Liver (tissue), 9 donors: ENCODE results near the gene CA9. TPM values are rescaled to one million over a fixed set of nuclear protein-coding genes. Genes with fewer than 3 reads are reported as not detected.

ENCODE experiments used
- DNase-seq: peaks from one replicate; pipeline ENCODE4 v3.0.0-alpha.2; 2017; ENCODE audit warnings: low spot score
- H3K27ac ChIP-seq, 2 donors: one replicate each; pipeline ENCODE4 v1.7.0; 2013; ENCODE audit warnings: inconsistent platforms in 2 of 2, low read length in 2 of 2, control low read depth in 1 of 2, low read depth in 1 of 2, mild to moderate bottlenecking in 1 of 2
- H3K27me3 ChIP-seq, 4 donors: one replicate each; pipeline versions ENCODE4 v1.6.1 to v1.7.0; 2013; ENCODE audit warnings: low read length in 3 of 4, inconsistent platforms in 1 of 4, mild to moderate bottlenecking in 1 of 4, moderate library complexity in 1 of 4; ENCODE audit not compliant: control insufficient read depth in 4 of 4, insufficient read depth in 4 of 4
- H3K36me3 ChIP-seq, 4 donors: one replicate each; pipeline versions ENCODE4 v1.6.1 to v1.7.0; 2013; ENCODE audit warnings: low read length in 3 of 4, mild to moderate bottlenecking in 3 of 4, low read depth in 1 of 4, moderate library complexity in 1 of 4; ENCODE audit not compliant: control insufficient read depth in 4 of 4, insufficient read depth in 3 of 4
- H3K4me1 ChIP-seq, 4 donors: one replicate each; pipeline versions ENCODE4 v1.6.1 to v1.7.0; 2013; ENCODE audit warnings: low read length in 3 of 4, mild to moderate bottlenecking in 3 of 4, moderate library complexity in 1 of 4; ENCODE audit not compliant: control insufficient read depth in 4 of 4, insufficient read depth in 4 of 4
- H3K4me3 ChIP-seq, 3 donors: one replicate each; pipeline versions ENCODE4 v1.6.1 to v1.7.0; 2013; ENCODE audit warnings: low read length in 3 of 3, control low read depth in 1 of 3, low read depth in 1 of 3, mild to moderate bottlenecking in 1 of 3
- H3K9ac ChIP-seq, 2 donors: one replicate each; pipeline ENCODE4 v1.7.0; 2013; ENCODE audit warnings: low read length in 2 of 2, mild to moderate bottlenecking in 2 of 2, moderate library complexity in 2 of 2, control low read depth in 1 of 2, low read depth in 1 of 2
- H3K9me3 ChIP-seq, 4 donors: one replicate each; pipeline versions ENCODE4 v1.6.1 to v1.7.0; 2013; ENCODE audit warnings: low read length in 3 of 4; ENCODE audit not compliant: control insufficient read depth in 4 of 4
- ATF3 ChIP-seq: IDR thresholded peaks from 2 replicates; pipeline ENCODE4 v1.6.1; 2016; ENCODE audit warnings: antibody characterized with exemption
- CTCF ChIP-seq: fragments of 150-350 bp; IDR thresholded peaks from 2 replicates; pipeline ENCODE4 v1.5.1; 2017; ENCODE audit warnings: improper control_type of control experiment, low read depth, low read length; ENCODE audit not compliant: missing input control
- EGR1 ChIP-seq, 2 donors: IDR thresholded peaks; 2 replicates each; pipeline ENCODE4 v1.6.1; 2016 to 2018; ENCODE audit warnings: antibody characterized with exemption in 2 of 2, low read depth in 2 of 2
- FOXA1 ChIP-seq: IDR thresholded peaks from 2 replicates; pipeline ENCODE4 v1.6.1; 2016; ENCODE audit warnings: antibody characterized with exemption
- FOXA2 ChIP-seq: IDR thresholded peaks from 2 replicates; pipeline ENCODE4 v1.6.1; 2016; ENCODE audit warnings: antibody characterized with exemption
- GABPA ChIP-seq, 2 donors: IDR thresholded peaks in 1 of 2; conservative IDR thresholded peaks in 1 of 2; 2 replicates each; pipeline ENCODE4 v1.6.1; 2016; ENCODE audit warnings: antibody characterized with exemption in 2 of 2, mild to moderate bottlenecking in 1 of 2, moderate library complexity in 1 of 2
- HNF4A ChIP-seq, 2 donors: conservative IDR thresholded peaks; 2 replicates each; pipeline ENCODE4 v1.6.1; 2016; ENCODE audit warnings: antibody characterized with exemption in 2 of 2, mild to moderate bottlenecking in 2 of 2
- HNF4G ChIP-seq: IDR thresholded peaks from 2 replicates; pipeline ENCODE4 v1.6.1; 2016; ENCODE audit warnings: antibody characterized with exemption
- JUND ChIP-seq, 2 donors: IDR thresholded peaks; 2 replicates each; pipeline ENCODE4 v1.6.1; 2016; ENCODE audit warnings: antibody characterized with exemption in 2 of 2
- MAX ChIP-seq: IDR thresholded peaks from 2 replicates; pipeline ENCODE4 v1.6.1; 2016; ENCODE audit warnings: antibody characterized with exemption
- NR2F2 ChIP-seq: IDR thresholded peaks from 2 replicates; pipeline ENCODE4 v1.6.1; 2016; ENCODE audit warnings: antibody characterized with exemption
- RAD21 ChIP-seq, 2 donors: IDR thresholded peaks; 2 replicates each; pipeline ENCODE4 v1.6.1; 2016; ENCODE audit warnings: antibody characterized with exemption in 2 of 2, mild to moderate bottlenecking in 2 of 2
- REST ChIP-seq: IDR thresholded peaks from 2 replicates; pipeline ENCODE4 v1.6.1; 2016; ENCODE audit warnings: antibody characterized with exemption, mild to moderate bottlenecking
- RXRA ChIP-seq, 2 donors: IDR thresholded peaks; 2 replicates each; pipeline ENCODE4 v1.6.1; 2017 to 2018; ENCODE audit warnings: antibody characterized with exemption in 2 of 2, mild to moderate bottlenecking in 1 of 2
- SP1 ChIP-seq: IDR thresholded peaks from 2 replicates; pipeline ENCODE4 v1.6.1; 2018; ENCODE audit warnings: antibody characterized with exemption, mild to moderate bottlenecking
- TAF1 ChIP-seq: conservative IDR thresholded peaks from 2 replicates; pipeline ENCODE4 v1.6.1; 2016; ENCODE audit warnings: antibody characterized with exemption, mild to moderate bottlenecking
- YY1 ChIP-seq: IDR thresholded peaks from 2 replicates; pipeline ENCODE4 v1.6.1; 2016; ENCODE audit warnings: antibody characterized with exemption, mild to moderate bottlenecking
- WGBS: extraction: QIAGEN DNeasy Blood & Tissue Kit; methylation state at CpG from one replicate; pipeline ENCODE4 v1.1.7; 2013; 5-methylcytosine and 5-hydroxymethylcytosine counted together
- polyA plus RNA-seq, 2 donors: library from polyadenylated mRNA; stranded (reverse) in 1 of 2; unstranded in 1 of 2; fragments of 200-250 nt in 1 of 2; fragments of >200 nt in 1 of 2; fragmentation: Nextera tagmentation in 1 of 2; extraction: Ambion mirVana in 1 of 2; gene quantifications; one replicate each; pipeline versions ENCODE4 v1.2.1 to v1.2.3, GENCODE V29; 2013 to 2015
- total RNA-seq, 2 donors: library from RNA; depleted of rRNA; stranded (reverse); fragments of >200 nt; gene quantifications; one replicate each; pipeline ENCODE4 v1.2.3, GENCODE V29; 2014
- TF ChIP-seq, protein P1 (sequence below): IDR thresholded peaks from 2 replicates; pipeline ENCODE4 v1.6.1; 2016; ENCODE audit warnings: antibody characterized with exemption
- donor health status: healthy.
- donor health status: healthy.
- donor health status: healthy.
- donor health status: healthy.
- donor health status: healthy.

Gene CA9
- total and polyA plus RNA-seq, 4 donors, result 0.47 to 2.2 (median 0.80) TPM

DNA sequence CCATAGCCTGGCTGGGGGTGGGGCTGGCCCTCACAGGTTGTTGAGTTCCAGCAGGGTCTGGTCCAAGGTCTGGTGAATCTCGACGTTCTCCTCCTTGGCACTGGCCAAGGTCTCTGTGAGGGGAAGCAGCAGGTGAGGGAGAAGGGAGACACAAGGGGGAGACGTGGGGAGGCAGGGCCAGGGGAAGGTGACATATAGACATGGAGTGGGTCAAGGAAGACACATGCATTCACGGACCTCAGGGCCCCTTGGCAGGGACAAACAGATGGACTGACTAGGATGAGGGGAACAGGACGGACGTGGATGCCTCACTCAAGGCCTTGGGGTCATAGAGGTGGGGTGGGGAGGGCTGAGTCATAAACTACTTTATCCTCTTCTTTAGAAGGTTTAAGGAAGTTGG lies 8.3 kb downstream of the CA9 start:
- Histone ChIP-seq H3K27me3 (no peaks in the 10 kb centered on the region), H3K4me3 (no peak overlapping the region), H3K36me3 (no peaks in the 10 kb centered on the region), H3K4me1 (no peaks in the 10 kb centered on the region), H3K27ac (no peak overlapping the region), H3K9me3 (no peaks in the 10 kb centered on the region), H3K9ac (no peak overlapping the region)
- 96% methylated on average over 6 of the region's 6 CpGs for WGBS
- no peak for DNase-seq
- TF ChIP-seq GABPA (IDR thresholded peaks at IDR 0.05 in 1 of 2, conservative IDR thresholded peaks at IDR 0.05 in 1 of 2) (no peak), YY1 (no peak), RXRA (IDR thresholded peaks at IDR 0.05) (no peak), REST (no peak)

DNA sequence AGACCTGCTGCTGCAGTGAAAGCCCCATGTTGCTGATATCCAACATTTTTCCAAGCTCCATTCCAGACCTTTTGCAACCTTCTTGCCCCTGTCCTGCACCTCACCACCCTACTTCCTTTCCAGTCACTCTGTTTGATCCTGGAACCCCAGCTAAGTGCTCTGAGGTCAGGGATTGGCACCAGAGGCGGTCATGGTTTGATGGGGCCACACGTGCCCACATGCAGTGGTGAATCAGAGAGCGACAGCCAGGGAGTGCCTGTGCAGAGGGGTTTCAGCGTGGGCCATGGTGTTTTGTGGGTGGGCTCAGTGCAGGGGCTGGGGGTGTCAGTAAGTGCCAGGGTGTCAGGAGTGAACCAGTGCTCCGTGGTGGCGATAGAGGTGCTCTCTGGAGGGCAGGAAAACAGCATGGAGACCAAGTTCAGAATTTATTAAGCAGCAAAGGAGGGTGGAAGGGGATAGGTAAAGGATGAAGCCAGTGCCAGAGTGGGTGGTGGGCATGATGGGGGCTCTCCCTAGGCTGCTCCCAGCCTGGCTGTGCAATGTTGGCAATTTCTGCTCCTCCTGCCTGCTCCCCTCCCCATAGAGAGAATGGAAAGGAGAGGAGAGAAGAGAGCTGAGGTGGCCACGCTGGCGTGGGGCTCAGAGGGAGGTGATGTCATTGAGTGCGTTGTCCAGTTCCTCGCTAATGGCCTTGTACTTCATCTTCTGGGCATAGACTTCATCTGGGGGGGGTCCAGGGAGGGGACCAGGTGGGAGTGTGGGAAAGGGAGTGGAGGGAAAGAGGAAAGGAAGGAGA lies 9.0 kb downstream of the CA9 start:
- H3K4me3 ChIP-seq, result no peak overlapping the region
- H3K36me3 ChIP-seq, result no peaks in the 10 kb centered on the region
- 94% methylated on average over 10 of the region's 10 CpGs for WGBS
- no peaks in the 10 kb centered on the region for H3K9me3 ChIP-seq
- no peak overlapping the region for H3K27ac ChIP-seq
- no peak for DNase-seq
- TF ChIP-seq REST (no peak), CTCF (no peak), GABPA (IDR thresholded peaks at IDR 0.05 in 1 of 2, conservative IDR thresholded peaks at IDR 0.05 in 1 of 2) (no peak), YY1 (no peak), NR2F2 (no peak), MAX (no peak), JUND (IDR thresholded peaks at IDR 0.05) (no peak), RAD21 (IDR thresholded peaks at IDR 0.05) (no peak), HNF4A (conservative IDR thresholded peaks at IDR 0.05) (no peak), ATF3 (no peak), EGR1 (IDR thresholded peaks at IDR 0.05; ENCODE audit: low read depth in 2 of 2) (no peak), SP1 (no peak), TAF1 (no peak), HNF4G (no peak), RXRA (IDR thresholded peaks at IDR 0.05) (no peak), FOXA1 (no peak), FOXA2 (no peak)
- TF ChIP-seq, protein P1, sequence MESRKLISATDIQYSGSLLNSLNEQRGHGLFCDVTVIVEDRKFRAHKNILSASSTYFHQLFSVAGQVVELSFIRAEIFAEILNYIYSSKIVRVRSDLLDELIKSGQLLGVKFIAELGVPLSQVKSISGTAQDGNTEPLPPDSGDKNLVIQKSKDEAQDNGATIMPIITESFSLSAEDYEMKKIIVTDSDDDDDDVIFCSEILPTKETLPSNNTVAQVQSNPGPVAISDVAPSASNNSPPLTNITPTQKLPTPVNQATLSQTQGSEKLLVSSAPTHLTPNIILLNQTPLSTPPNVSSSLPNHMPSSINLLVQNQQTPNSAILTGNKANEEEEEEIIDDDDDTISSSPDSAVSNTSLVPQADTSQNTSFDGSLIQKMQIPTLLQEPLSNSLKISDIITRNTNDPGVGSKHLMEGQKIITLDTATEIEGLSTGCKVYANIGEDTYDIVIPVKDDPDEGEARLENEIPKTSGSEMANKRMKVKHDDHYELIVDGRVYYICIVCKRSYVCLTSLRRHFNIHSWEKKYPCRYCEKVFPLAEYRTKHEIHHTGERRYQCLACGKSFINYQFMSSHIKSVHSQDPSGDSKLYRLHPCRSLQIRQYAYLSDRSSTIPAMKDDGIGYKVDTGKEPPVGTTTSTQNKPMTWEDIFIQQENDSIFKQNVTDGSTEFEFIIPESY, result no peak
- H3K4me1 ChIP-seq, result no peaks in the 10 kb centered on the region
- H3K9ac ChIP-seq, result no peak overlapping the region
- H3K27me3 ChIP-seq, result no peaks in the 10 kb centered on the region
